ENCODE results near the gene EFNA1. TPM values are rescaled to one million over a fixed set of nuclear protein-coding genes. Genes with fewer than 3 reads are reported as not detected.

The EFNA1 gene
- total and polyA plus RNA-seq, 2 experiments from 2014 or later: 78.7 to 172 TPM

DNA sequence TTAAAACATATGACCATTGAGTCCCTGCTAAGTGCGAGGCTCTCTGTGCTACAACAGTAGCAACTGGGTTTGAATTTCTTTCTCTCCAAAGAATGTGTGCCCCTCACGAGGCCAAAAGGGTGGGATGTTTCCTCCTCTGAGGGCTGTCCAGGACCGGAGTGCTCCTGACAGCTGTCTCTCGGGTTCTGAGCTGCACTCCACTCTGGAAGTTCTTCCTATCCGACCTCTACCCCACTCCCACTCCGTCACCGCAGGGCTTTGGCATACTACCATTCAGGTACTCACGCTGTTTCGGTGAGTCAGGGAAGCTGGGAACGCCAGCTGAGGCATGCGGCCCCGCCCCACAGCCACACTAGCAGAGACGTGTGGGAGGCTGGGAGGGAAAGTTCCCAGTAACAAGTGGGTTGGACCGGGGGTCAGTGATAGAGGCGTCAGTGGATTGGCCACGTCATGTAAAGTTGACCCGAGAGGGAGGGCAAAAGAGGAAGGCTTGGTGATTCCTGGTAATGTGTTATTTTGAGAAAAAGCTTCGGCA lies 7.3 kb downstream of the EFNA1 start:
- peaks cover 37% of the 10 kb centered on the region for H3K4me1 ChIP-seq (ENCODE audit: insufficient read depth)
- no peaks in the 10 kb centered on the region for H3K9me3 ChIP-seq (ENCODE audit: low read depth)
- peak overlapping the region; percentile 99 for H3K27ac ChIP-seq
- H4K20me1 ChIP-seq (ENCODE audit: insufficient read depth, poor library complexity, severe bottlenecking): no peaks in the 10 kb centered on the region
- H3K4me3 ChIP-seq: peak overlapping the region; percentile 46
- peak overlapping the region; percentile 81 for H3K4me2 ChIP-seq
- peak; percentile 97 for DNase-seq (ENCODE audit: low spot score)
- no peaks in the 10 kb centered on the region for H3K9me2 ChIP-seq (replicated peaks; ENCODE audit: insufficient read depth)
- no peaks in the 10 kb centered on the region for H3K27me3 ChIP-seq
- no peaks in the 10 kb centered on the region for H3K36me3 ChIP-seq (replicated peaks; ENCODE audit: insufficient read depth, low read depth)
- H2AFZ ChIP-seq: no peak overlapping the region
- 11% methylated on average over 18 of the region's 18 CpGs for WGBS (ENCODE audit: low lambda C conversion rate, missing lambda C conversion rate)
- TF ChIP-seq, protein P1, sequence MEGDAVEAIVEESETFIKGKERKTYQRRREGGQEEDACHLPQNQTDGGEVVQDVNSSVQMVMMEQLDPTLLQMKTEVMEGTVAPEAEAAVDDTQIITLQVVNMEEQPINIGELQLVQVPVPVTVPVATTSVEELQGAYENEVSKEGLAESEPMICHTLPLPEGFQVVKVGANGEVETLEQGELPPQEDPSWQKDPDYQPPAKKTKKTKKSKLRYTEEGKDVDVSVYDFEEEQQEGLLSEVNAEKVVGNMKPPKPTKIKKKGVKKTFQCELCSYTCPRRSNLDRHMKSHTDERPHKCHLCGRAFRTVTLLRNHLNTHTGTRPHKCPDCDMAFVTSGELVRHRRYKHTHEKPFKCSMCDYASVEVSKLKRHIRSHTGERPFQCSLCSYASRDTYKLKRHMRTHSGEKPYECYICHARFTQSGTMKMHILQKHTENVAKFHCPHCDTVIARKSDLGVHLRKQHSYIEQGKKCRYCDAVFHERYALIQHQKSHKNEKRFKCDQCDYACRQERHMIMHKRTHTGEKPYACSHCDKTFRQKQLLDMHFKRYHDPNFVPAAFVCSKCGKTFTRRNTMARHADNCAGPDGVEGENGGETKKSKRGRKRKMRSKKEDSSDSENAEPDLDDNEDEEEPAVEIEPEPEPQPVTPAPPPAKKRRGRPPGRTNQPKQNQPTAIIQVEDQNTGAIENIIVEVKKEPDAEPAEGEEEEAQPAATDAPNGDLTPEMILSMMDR (IDR thresholded peaks at IDR 0.05; ENCODE audit: poor library complexity): no peak
- no peak for TF ChIP-seq EZH2 (IDR thresholded peaks at IDR 0.05; ENCODE audit: borderline replicate concordance)
- H3K79me2 ChIP-seq: peaks cover 53% of the 10 kb centered on the region

DNA sequence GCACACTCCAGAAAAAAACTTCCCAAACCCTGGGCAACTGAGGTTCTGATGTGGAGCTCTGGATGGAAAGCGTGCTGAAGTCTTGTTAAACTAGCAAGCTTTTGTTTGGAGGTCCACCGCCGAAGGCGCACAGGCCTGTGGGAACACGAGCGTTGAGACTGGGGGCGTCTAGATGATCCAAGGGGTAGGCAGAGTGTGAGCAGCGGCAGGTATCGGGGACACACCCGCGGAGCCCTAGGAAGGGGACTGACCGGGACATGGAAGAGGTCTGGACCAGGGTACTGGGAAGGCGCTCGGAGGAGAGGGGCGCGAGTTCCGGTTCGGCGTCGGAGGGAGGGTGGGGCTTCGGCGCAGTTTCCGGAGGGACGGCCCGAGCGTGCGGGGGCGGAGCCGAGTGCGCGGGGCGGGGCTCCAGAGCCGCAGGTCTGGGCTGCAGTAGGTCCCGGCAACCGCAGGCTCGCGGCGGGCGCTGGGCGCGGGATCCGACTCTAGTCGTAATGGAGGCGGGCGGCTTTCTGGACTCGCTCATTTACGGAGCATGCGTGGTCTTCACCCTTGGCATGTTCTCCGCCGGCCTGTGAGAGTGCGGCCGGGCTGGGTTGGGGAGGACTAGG lies 7.8 kb downstream of the EFNA1 start, which contains the start of gene SLC50A1:
Gene SLC50A1 (plus strand): TSS at position 438 of the 614 bp plus-strand sequence. CDS start 60 bp downstream, at position 498.
- Histone ChIP-seq H3K4me1 (ENCODE audit: insufficient read depth) (peaks cover 37% of the 10 kb centered on the region), H3K36me3 (replicated peaks; ENCODE audit: insufficient read depth, low read depth) (no peaks in the 10 kb centered on the region), H3K9me2 (replicated peaks; ENCODE audit: insufficient read depth) (no peaks in the 10 kb centered on the region), H3K4me3 (peak within 1 kb of the TSS; percentile 46), H3K27me3 (no peaks in the 10 kb centered on the region), H3K4me2 (peak within 1 kb of the TSS; percentile 81), H3K9me3 (ENCODE audit: low read depth) (no peaks in the 10 kb centered on the region), H3K27ac (peak within 1 kb of the TSS; percentile 99), H3K79me2 (peaks cover 49% of the 10 kb centered on the region), H2AFZ (peak within 1 kb of the TSS; percentile 66), H4K20me1 (ENCODE audit: insufficient read depth, poor library complexity, severe bottlenecking) (no peaks in the 10 kb centered on the region)
- DNase-seq (ENCODE audit: low spot score): peak; percentile 99
- WGBS (ENCODE audit: low lambda C conversion rate, missing lambda C conversion rate): under 1% methylated on average over 34 of the region's 52 CpGs
- TF ChIP-seq EZH2phosphoT487 (IDR thresholded peaks at IDR 0.05; ENCODE audit: low read depth, severe bottlenecking, unreplicated experiment): no peak
- TF ChIP-seq, protein P1 (IDR thresholded peaks at IDR 0.05; ENCODE audit: poor library complexity): no peak
- no peak for TF ChIP-seq EZH2 (IDR thresholded peaks at IDR 0.05; ENCODE audit: borderline replicate concordance)

DNA sequence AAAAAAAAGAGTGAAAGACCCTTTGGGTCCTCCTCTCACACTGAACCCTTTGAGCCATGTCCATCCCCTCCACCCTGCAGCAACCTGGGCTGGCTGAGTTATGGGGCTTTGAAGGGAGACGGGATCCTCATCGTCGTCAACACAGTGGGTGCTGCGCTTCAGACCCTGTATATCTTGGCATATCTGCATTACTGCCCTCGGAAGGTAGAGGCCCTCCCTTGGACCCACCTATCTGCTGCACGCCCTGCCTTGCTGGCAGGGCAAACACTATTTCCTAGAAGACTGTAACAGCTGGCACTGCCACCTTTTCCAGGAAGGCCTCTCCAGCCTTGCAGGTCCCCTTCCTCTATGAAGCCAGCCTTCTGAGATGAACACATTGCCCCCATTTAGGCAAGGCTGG lies 9.1 kb downstream of the EFNA1 start:
- H3K36me3 ChIP-seq (replicated peaks; ENCODE audit: insufficient read depth, low read depth): no peaks in the 10 kb centered on the region
- peaks cover 34% of the 10 kb centered on the region for H3K4me1 ChIP-seq (ENCODE audit: insufficient read depth)
- H3K4me2 ChIP-seq: peak overlapping the region; percentile 81
- peak overlapping the region; percentile 99 for H3K27ac ChIP-seq
- 54% methylated on average over 6 of the region's 6 CpGs for WGBS (ENCODE audit: low lambda C conversion rate, missing lambda C conversion rate)
- H2AFZ ChIP-seq: no peak overlapping the region
- peak overlapping the region; percentile 40 for H3K4me3 ChIP-seq
- no peak for TF ChIP-seq EZH2 (IDR thresholded peaks at IDR 0.05; ENCODE audit: borderline replicate concordance)
- TF ChIP-seq, protein P1 (IDR thresholded peaks at IDR 0.05; ENCODE audit: poor library complexity): no peak
- TF ChIP-seq EZH2phosphoT487 (IDR thresholded peaks at IDR 0.05; ENCODE audit: low read depth, severe bottlenecking, unreplicated experiment): no peak
- H4K20me1 ChIP-seq (ENCODE audit: insufficient read depth, poor library complexity, severe bottlenecking): no peaks in the 10 kb centered on the region
- peaks cover 37% of the 10 kb centered on the region for H3K79me2 ChIP-seq
- H3K9me2 ChIP-seq (replicated peaks; ENCODE audit: insufficient read depth): no peaks in the 10 kb centered on the region
- no peak for DNase-seq (ENCODE audit: low spot score)
- no peaks in the 10 kb centered on the region for H3K27me3 ChIP-seq
- H3K9me3 ChIP-seq (ENCODE audit: low read depth): no peaks in the 10 kb centered on the region
